Neural progenitor cell (in vitro differentiated cells): ENCODE measurements around the gene CELSR1. TPM values are rescaled to one million over a fixed set of nuclear protein-coding genes. Genes with fewer than 3 reads are reported as not detected.
A peak's percentile ranks its signal among the peaks of the same experiment; 100 is the strongest.

ENCODE experiments used
- DNase-seq: peaks from one replicate; pipeline ENCODE4 v3.0.0-alpha.2; 2016; ENCODE audit warnings: low spot score
- H2AFZ ChIP-seq: fragments of 200-600 bp; sonication (generic); replicated peaks from 2 replicates; pipeline ENCODE4 v1.6.1; 2016; ENCODE audit warnings: antibody characterized with exemption
- H3F3A ChIP-seq: fragments of 200-600 bp; sonication (generic); 2 replicates; pipeline ENCODE4 v1.6.1; 2016; ENCODE audit warnings: antibody characterized with exemption, low read depth
- H3K27ac ChIP-seq: fragments of 200-600 bp; sonication (generic); 2 replicates; pipeline ENCODE4 v1.5.1; 2016; ENCODE audit warnings: mild to moderate bottlenecking
- H3K27me3 ChIP-seq: fragments of 200-600 bp; sonication (generic); 2 replicates; pipeline ENCODE4 v1.6.1; 2016; ENCODE audit warnings: mild to moderate bottlenecking, moderate library complexity
- H3K36me3 ChIP-seq: fragments of 200-600 bp; sonication (generic); 2 replicates; pipeline ENCODE4 v1.5.1; 2016
- H3K4me1 ChIP-seq: fragments of 200-600 bp; sonication (generic); 2 replicates; pipeline ENCODE4 v1.6.1; 2016; ENCODE audit warnings: mixed run types
- H3K4me2 ChIP-seq: fragments of 200-600 bp; sonication (generic); 2 replicates; pipeline ENCODE4 v1.6.1; 2016
- H3K4me3 ChIP-seq: fragments of 200-600 bp; sonication (generic); 2 replicates; pipeline ENCODE4 v1.5.1; 2016
- H3K79me2 ChIP-seq: fragments of 200-600 bp; sonication (generic); 2 replicates; pipeline ENCODE4 v1.6.1; 2016; ENCODE audit warnings: low read depth
- H3K9ac ChIP-seq: fragments of 200-600 bp; sonication (generic); 2 replicates; pipeline ENCODE4 v1.6.1; 2016
- H3K9me3 ChIP-seq: fragments of 200-600 bp; sonication (generic); 2 replicates; pipeline ENCODE4 v1.5.1; 2016; ENCODE audit warnings: low read depth
- H4K20me1 ChIP-seq: fragments of 200-600 bp; sonication (generic); 2 replicates; pipeline ENCODE4 v1.6.1; 2016; ENCODE audit warnings: low read depth
- H3K27ac Mint-ChIP-seq: 3 replicates; pipeline ENCODE4 v1.8.0; 2021; ENCODE audit warnings: mixed read lengths
- H3K27me3 Mint-ChIP-seq: 2 replicates; pipeline ENCODE4 v1.8.0; 2022; ENCODE audit warnings: low read depth, mild to moderate bottlenecking, inconsistent platforms, moderate library complexity, mixed read lengths; ENCODE audit not compliant: insufficient read depth
- H3K36me3 Mint-ChIP-seq: 3 replicates; pipeline ENCODE4 v1.8.0; 2021; ENCODE audit warnings: mixed read lengths
- H3K4me1 Mint-ChIP-seq: 3 replicates; pipeline ENCODE4 v1.8.0; 2021; ENCODE audit warnings: mixed read lengths
- H3K4me3 Mint-ChIP-seq: 3 replicates; pipeline ENCODE4 v1.8.0; 2021; ENCODE audit warnings: mild to moderate bottlenecking, moderate library complexity, mixed read lengths
- H3K9me3 Mint-ChIP-seq: 3 replicates; pipeline ENCODE4 v1.8.0; 2020; ENCODE audit warnings: mixed read lengths
- EZH2 ChIP-seq: fragments of 200-600 bp; sonication (generic); IDR thresholded peaks from 2 replicates; pipeline ENCODE4 v1.6.1; 2017; ENCODE audit warnings: antibody characterized with exemption, mild to moderate bottlenecking, moderate library complexity
- EZH2phosphoT487 ChIP-seq: fragments of 200-600 bp; sonication (generic); IDR thresholded peaks from 2 replicates; pipeline ENCODE4 v1.6.1; 2017; ENCODE audit warnings: antibody characterized with exemption
- total RNA-seq: library from RNA; depleted of rRNA; stranded (reverse); fragments of >200 nt; gene quantifications from 2 replicates; pipeline ENCODE4 v1.2.3, GENCODE V29; 2015; ENCODE audit warnings: low replicate concordance
- TF ChIP-seq, protein P1 (sequence below): fragments of 200-600 bp; sonication (generic); IDR thresholded peaks from 2 replicates; pipeline ENCODE4 v1.5.1; 2017; ENCODE audit warnings: antibody characterized with exemption, mild to moderate bottlenecking

The CELSR1 gene
- total RNA-seq, 1 donor from 2014 or later: 12.3 TPM

DNA sequence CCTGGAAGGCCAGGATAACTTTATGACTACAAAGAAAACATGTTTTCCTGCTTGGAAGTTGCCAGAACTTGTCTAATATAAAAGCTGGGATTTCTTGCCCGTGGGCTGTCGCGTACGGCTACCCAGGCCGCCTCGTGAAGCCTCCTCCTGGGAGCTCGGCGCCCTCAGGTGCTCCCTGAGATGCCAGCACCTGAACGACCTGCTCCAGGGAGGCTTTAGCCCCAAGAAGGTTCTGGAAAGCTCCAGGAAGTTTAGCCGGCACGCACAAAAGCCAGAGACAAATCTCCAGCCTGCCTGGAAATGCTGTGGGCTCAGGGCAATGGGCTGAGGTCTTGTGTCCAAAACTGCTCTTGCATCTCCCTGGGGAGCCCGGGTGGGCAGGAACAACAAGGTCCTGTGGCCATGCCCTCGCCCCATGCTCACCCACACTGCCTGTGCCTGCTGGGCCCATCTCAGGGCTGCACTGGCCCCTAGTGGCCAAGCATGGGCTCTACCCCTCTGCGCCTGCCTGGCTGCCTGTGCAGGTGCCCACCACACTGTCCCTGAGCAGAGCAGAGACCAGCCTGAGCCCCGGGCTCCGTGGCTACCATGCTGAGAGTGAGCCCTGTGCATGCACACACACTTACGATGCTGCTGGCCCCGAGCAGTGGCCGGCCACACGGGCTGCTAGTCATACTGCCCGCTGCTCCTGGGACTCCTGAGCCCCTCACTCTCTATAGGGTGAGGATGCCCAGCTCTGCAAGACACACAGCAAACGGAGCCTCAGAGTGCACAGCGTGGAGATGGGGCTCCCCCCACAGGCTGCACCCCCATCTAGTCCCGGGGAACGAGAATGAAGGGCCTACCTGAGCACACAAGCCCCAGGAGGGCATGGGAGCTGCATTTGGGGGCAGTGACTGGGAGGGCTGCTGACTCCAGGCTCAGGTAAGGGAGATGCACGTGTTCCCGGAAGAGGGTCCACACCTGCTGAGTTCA is 4.9 kb upstream of the CELSR1 start:
- TF ChIP-seq EZH2phosphoT487 (no peak), EZH2 (peak; percentile 20)
- TF ChIP-seq, protein P1, sequence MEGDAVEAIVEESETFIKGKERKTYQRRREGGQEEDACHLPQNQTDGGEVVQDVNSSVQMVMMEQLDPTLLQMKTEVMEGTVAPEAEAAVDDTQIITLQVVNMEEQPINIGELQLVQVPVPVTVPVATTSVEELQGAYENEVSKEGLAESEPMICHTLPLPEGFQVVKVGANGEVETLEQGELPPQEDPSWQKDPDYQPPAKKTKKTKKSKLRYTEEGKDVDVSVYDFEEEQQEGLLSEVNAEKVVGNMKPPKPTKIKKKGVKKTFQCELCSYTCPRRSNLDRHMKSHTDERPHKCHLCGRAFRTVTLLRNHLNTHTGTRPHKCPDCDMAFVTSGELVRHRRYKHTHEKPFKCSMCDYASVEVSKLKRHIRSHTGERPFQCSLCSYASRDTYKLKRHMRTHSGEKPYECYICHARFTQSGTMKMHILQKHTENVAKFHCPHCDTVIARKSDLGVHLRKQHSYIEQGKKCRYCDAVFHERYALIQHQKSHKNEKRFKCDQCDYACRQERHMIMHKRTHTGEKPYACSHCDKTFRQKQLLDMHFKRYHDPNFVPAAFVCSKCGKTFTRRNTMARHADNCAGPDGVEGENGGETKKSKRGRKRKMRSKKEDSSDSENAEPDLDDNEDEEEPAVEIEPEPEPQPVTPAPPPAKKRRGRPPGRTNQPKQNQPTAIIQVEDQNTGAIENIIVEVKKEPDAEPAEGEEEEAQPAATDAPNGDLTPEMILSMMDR: peak; percentile 92
- Mint-ChIP-seq H3K27me3 (peaks cover 13% of the 10 kb centered on the region), H3K27ac (no peak overlapping the region), H3K4me1 (peaks cover 45% of the 10 kb centered on the region), H3K9me3 (no peaks in the 10 kb centered on the region), H3K4me3 (no peak overlapping the region), H3K36me3 (no peaks in the 10 kb centered on the region)
- H3F3A ChIP-seq: peaks cover 28% of the 10 kb centered on the region
- no peak overlapping the region for H3K4me2 ChIP-seq
- no peaks in the 10 kb centered on the region for H3K36me3 ChIP-seq
- H2AFZ ChIP-seq: no peak overlapping the region
- H3K79me2 ChIP-seq: no peaks in the 10 kb centered on the region
- H3K9ac ChIP-seq: no peak overlapping the region
- no peak overlapping the region for H3K4me3 ChIP-seq
- peaks cover 17% of the 10 kb centered on the region for H3K4me1 ChIP-seq
- no peaks in the 10 kb centered on the region for H3K9me3 ChIP-seq
- DNase-seq: peak; percentile 87
- H3K27ac ChIP-seq: no peak overlapping the region
- H3K27me3 ChIP-seq: peaks cover 25% of the 10 kb centered on the region
- peaks cover 15% of the 10 kb centered on the region for H4K20me1 ChIP-seq

DNA sequence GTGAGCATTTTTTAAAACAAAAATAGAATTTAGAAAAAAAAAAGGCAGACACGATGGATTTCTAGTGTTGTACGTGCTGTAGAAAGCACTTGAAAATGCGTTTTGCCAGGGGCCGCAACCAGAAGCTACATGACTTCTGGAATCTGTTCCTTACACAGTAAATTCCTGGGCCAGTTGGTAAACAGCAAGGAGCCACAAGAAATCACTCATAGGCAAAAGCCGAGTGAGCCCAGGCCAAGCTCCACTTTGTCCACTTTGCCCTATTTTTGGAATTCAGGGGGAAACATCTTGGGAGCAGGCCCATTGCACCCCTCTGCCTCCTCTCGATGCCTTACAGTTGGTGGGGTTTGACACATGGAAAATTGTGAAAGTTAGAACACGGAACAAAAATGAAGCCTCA is 4.1 kb upstream of the CELSR1 start:
- peaks cover 15% of the 10 kb centered on the region for H4K20me1 ChIP-seq
- no peaks in the 10 kb centered on the region for H3K36me3 ChIP-seq
- DNase-seq: no peak
- H3F3A ChIP-seq: peaks cover 28% of the 10 kb centered on the region
- Mint-ChIP-seq H3K36me3 (no peaks in the 10 kb centered on the region), H3K4me3 (no peak overlapping the region), H3K27me3 (peaks cover 13% of the 10 kb centered on the region), H3K4me1 (peaks cover 37% of the 10 kb centered on the region), H3K27ac (no peak overlapping the region), H3K9me3 (no peaks in the 10 kb centered on the region)
- H3K4me1 ChIP-seq: peaks cover 9% of the 10 kb centered on the region
- H3K79me2 ChIP-seq: no peaks in the 10 kb centered on the region
- no peak overlapping the region for H3K9ac ChIP-seq
- TF ChIP-seq, protein P1: no peak
- TF ChIP-seq EZH2 (no peak), EZH2phosphoT487 (no peak)
- no peaks in the 10 kb centered on the region for H3K9me3 ChIP-seq
- no peak overlapping the region for H3K4me2 ChIP-seq
- H2AFZ ChIP-seq: no peak overlapping the region
- H3K27me3 ChIP-seq: peaks cover 27% of the 10 kb centered on the region
- no peak overlapping the region for H3K4me3 ChIP-seq
- no peak overlapping the region for H3K27ac ChIP-seq

DNA sequence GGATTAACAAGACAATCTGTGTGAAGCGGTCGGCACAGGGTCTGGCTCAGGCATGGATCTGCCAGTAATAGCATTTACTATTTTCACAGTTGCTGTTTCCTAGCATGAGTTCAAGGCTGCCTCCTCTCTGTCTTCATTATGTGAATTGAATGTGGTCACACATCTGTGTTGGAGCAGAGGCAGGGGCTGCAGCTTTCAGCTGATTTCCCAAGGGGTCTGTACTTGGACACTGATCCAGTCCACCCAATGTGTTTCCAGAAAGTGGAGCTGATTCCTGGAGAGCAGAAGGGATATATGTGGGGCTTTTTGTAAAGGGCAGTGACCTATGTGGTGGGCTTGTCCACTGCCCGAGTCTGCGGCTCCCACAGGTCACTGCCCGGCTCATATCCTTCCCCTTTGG is 3.5 kb upstream of the CELSR1 start:
- peaks cover 32% of the 10 kb centered on the region for H3F3A ChIP-seq
- TF ChIP-seq EZH2 (no peak), EZH2phosphoT487 (no peak)
- TF ChIP-seq, protein P1: no peak
- H3K27me3 ChIP-seq: peaks cover 34% of the 10 kb centered on the region
- no peak for DNase-seq
- H3K9me3 Mint-ChIP-seq: peaks cover 3% of the 10 kb centered on the region
- H3K79me2 ChIP-seq: peaks cover 4% of the 10 kb centered on the region
- H3K27ac Mint-ChIP-seq: no peak overlapping the region
- H3K9ac ChIP-seq: no peak overlapping the region
- peaks cover 33% of the 10 kb centered on the region for H3K4me1 Mint-ChIP-seq
- H3K27me3 Mint-ChIP-seq: peaks cover 14% of the 10 kb centered on the region
- H4K20me1 ChIP-seq: peaks cover 18% of the 10 kb centered on the region
- H3K36me3 Mint-ChIP-seq: peaks cover 3% of the 10 kb centered on the region
- no peak overlapping the region for H3K27ac ChIP-seq
- no peak overlapping the region for H3K4me2 ChIP-seq
- peaks cover 9% of the 10 kb centered on the region for H3K4me1 ChIP-seq
- no peak overlapping the region for H2AFZ ChIP-seq
- no peaks in the 10 kb centered on the region for H3K36me3 ChIP-seq
- no peaks in the 10 kb centered on the region for H3K9me3 ChIP-seq
- H3K4me3 ChIP-seq: no peak overlapping the region
- H3K4me3 Mint-ChIP-seq: peak overlapping the region; percentile 14
